Measurements from ENCODE around the gene INPP5E. TPM values are rescaled to one million over a fixed set of nuclear protein-coding genes. Genes with fewer than 3 reads are reported as not detected.

The INPP5E gene
- total and polyA plus RNA-seq, 2 experiments from 2014 or later: 5.8 to 13.4 TPM

GRCh38 chr9:136392538-136393449 is 46.9 kb downstream of the INPP5E start:
- no peaks in the 10 kb centered on the region for H3K27me3 Mint-ChIP-seq (ENCODE audit: insufficient read depth, low read depth, poor library complexity)
- Histone ChIP-seq H2AFZ (no peak overlapping the region), H3K4me2 (no peak overlapping the region), H3K4me3 (no peak overlapping the region), H3K9me2 (ENCODE audit: insufficient read depth) (no peaks in the 10 kb centered on the region), H3K36me3 (ENCODE audit: insufficient read depth) (peaks cover 22% of the 10 kb centered on the region), H3K27me3 (ENCODE audit: insufficient read depth) (no peaks in the 10 kb centered on the region), H3K79me2 (replicated peaks; ENCODE audit: insufficient read depth) (peaks cover 14% of the 10 kb centered on the region), H3K27ac (ENCODE audit: low read depth) (no peak overlapping the region), H4K20me1 (replicated peaks; ENCODE audit: insufficient read depth) (peaks cover 17% of the 10 kb centered on the region), H3K4me1 (ENCODE audit: insufficient read depth) (no peaks in the 10 kb centered on the region), H3F3A (replicated peaks; ENCODE audit: low read depth) (0 out of 2 replicates have a peak, but pooled peaks cover 4% of the 10 kb centered on the region)
- H3K36me3 Mint-ChIP-seq (ENCODE audit: low read depth): peaks cover 70% of the 10 kb centered on the region
- no peaks in the 10 kb centered on the region for H3K9me3 Mint-ChIP-seq
- no peak overlapping the region for H3K27ac Mint-ChIP-seq
- no peak for DNase-seq (ENCODE audit: low spot score)
- H3K4me1 Mint-ChIP-seq: no peaks in the 10 kb centered on the region
- no peak for ATAC-seq
- TF ChIP-seq JUNB (IDR thresholded peaks at IDR 0.05; ENCODE audit: unreplicated experiment) (no peak), EZH2phosphoT487 (IDR thresholded peaks at IDR 0.05; ENCODE audit: unreplicated experiment) (no peak), ETS1 (IDR thresholded peaks at IDR 0.05) (no peak), EZH2 (IDR thresholded peaks at IDR 0.05; ENCODE audit: low read depth, unreplicated experiment) (no peak), NANOG (IDR thresholded peaks at IDR 0.05; ENCODE audit: borderline replicate concordance) (no peak), ZNF331 (CRISPR knock-in tag; IDR thresholded peaks at IDR 0.05; ENCODE audit: low read depth) (no peak), ZNF114 (CRISPR knock-in tag; IDR thresholded peaks at IDR 0.05) (no peak), STAT1 (IDR thresholded peaks at IDR 0.05; ENCODE audit: unreplicated experiment) (no peak), CREB1 (CRISPR knock-in tag; IDR thresholded peaks at IDR 0.05; ENCODE audit: low read depth) (no peak), POLR2AphosphoS5 (IDR thresholded peaks at IDR 0.05; ENCODE audit: low read depth) (no peak), REST (IDR thresholded peaks at IDR 0.05; ENCODE audit: unreplicated experiment) (no peak)
- TF ChIP-seq, protein P1, sequence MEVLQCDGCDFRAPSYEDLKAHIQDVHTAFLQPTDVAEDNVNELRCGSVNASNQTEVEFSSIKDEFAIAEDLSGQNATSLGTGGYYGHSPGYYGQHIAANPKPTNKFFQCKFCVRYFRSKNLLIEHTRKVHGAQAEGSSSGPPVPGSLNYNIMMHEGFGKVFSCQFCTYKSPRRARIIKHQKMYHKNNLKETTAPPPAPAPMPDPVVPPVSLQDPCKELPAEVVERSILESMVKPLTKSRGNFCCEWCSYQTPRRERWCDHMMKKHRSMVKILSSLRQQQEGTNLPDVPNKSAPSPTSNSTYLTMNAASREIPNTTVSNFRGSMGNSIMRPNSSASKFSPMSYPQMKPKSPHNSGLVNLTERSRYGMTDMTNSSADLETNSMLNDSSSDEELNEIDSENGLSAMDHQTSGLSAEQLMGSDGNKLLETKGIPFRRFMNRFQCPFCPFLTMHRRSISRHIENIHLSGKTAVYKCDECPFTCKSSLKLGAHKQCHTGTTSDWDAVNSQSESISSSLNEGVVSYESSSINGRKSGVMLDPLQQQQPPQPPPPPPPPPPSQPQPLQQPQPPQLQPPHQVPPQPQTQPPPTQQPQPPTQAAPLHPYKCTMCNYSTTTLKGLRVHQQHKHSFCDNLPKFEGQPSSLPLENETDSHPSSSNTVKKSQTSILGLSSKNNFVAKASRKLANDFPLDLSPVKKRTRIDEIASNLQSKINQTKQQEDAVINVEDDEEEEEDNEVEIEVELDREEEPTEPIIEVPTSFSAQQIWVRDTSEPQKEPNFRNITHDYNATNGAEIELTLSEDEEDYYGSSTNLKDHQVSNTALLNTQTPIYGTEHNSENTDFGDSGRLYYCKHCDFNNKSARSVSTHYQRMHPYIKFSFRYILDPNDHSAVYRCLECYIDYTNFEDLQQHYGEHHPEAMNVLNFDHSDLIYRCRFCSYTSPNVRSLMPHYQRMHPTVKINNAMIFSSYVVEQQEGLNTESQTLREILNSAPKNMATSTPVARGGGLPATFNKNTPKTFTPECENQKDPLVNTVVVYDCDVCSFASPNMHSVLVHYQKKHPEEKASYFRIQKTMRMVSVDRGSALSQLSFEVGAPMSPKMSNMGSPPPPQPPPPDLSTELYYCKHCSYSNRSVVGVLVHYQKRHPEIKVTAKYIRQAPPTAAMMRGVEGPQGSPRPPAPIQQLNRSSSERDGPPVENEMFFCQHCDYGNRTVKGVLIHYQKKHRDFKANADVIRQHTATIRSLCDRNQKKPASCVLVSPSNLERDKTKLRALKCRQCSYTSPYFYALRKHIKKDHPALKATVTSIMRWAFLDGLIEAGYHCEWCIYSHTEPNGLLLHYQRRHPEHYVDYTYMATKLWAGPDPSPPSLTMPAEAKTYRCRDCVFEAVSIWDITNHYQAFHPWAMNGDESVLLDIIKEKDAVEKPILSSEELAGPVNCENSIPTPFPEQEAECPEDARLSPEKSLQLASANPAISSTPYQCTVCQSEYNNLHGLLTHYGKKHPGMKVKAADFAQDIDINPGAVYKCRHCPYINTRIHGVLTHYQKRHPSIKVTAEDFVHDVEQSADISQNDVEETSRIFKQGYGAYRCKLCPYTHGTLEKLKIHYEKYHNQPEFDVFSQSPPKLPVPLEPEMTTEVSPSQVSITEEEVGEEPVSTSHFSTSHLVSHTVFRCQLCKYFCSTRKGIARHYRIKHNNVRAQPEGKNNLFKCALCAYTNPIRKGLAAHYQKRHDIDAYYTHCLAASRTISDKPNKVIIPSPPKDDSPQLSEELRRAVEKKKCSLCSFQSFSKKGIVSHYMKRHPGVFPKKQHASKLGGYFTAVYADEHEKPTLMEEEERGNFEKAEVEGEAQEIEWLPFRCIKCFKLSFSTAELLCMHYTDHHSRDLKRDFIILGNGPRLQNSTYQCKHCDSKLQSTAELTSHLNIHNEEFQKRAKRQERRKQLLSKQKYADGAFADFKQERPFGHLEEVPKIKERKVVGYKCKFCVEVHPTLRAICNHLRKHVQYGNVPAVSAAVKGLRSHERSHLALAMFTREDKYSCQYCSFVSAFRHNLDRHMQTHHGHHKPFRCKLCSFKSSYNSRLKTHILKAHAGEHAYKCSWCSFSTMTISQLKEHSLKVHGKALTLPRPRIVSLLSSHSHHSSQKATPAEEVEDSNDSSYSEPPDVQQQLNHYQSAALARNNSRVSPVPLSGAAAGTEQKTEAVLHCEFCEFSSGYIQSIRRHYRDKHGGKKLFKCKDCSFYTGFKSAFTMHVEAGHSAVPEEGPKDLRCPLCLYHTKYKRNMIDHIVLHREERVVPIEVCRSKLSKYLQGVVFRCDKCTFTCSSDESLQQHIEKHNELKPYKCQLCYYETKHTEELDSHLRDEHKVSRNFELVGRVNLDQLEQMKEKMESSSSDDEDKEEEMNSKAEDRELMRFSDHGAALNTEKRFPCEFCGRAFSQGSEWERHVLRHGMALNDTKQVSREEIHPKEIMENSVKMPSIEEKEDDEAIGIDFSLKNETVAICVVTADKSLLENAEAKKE (CRISPR knock-in tag; IDR thresholded peaks at IDR 0.05): no peak
- TF ChIP-seq, protein P2, sequence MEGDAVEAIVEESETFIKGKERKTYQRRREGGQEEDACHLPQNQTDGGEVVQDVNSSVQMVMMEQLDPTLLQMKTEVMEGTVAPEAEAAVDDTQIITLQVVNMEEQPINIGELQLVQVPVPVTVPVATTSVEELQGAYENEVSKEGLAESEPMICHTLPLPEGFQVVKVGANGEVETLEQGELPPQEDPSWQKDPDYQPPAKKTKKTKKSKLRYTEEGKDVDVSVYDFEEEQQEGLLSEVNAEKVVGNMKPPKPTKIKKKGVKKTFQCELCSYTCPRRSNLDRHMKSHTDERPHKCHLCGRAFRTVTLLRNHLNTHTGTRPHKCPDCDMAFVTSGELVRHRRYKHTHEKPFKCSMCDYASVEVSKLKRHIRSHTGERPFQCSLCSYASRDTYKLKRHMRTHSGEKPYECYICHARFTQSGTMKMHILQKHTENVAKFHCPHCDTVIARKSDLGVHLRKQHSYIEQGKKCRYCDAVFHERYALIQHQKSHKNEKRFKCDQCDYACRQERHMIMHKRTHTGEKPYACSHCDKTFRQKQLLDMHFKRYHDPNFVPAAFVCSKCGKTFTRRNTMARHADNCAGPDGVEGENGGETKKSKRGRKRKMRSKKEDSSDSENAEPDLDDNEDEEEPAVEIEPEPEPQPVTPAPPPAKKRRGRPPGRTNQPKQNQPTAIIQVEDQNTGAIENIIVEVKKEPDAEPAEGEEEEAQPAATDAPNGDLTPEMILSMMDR (conservative IDR thresholded peaks at IDR 0.05; ENCODE audit: low read depth in 2 of 2): no peak
- H3K4me3 Mint-ChIP-seq: no peak overlapping the region
